Measurements from ENCODE around the gene HECW1.
"Not testable (repeated sequence)": the region's sequence is repeated elsewhere in the genome, so short reads cannot be mapped to it uniquely, and the experiment has no call there.

HECW1 gene

DNA sequence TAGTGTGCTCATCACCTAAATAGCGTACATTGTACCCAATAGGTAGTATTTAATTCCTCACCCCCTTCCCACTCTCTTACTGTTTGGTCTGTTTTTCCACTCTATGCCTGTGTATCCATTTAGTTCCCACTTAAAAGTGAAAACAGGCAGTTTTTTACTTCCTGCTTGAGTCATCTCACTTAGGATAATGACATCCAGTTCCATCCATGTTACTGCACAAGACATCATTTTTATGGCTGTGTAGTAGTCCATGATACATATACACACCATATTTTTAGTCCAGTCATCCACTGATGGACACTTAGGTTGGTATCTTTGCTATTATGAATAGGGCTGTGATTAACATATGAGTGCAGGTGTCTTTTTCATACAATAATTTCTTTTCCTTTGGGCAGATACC is 480.6 kb downstream of the HECW1 start:
- DNase-seq (ENCODE audit: low spot score) (no peak), FAIRE-seq (no peak)

- FAIRE-seq: no peak
Measured at GRCh38 chr7:43594020-43594419, 481.6 kb downstream of the HECW1 start.

GRCh38 chr7:43596426-43596825 is 484.0 kb downstream of the HECW1 start:
- FAIRE-seq; DNase-seq (ENCODE audit: low spot score): not testable (repeated sequence)

More at GRCh38 chr7:43594020-43594419, 481.6 kb downstream of the HECW1 start:
- DNase-seq (ENCODE audit: low spot score): no peak

DNA sequence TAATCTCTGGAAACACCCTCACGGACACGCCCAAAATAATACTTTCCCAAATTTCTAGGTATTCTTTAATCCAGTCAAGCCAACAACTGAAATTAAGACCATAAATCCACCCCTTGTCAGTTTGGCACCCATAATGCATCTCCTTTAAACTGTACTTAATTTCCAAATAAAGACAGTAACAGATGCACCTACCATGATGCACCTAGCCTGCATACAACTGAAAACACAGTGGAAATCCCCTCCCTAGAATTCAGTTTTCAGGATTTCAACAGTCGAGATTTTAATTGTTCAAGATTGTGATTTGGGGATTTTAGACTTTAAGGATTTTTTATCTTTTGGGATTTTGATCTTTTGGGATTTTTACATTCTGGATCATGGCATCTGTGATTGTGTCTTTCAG is 487.6 kb downstream of the HECW1 start:
- DNase-seq (ENCODE audit: low spot score): no peak
- no peak for FAIRE-seq

- DNase-seq (ENCODE audit: low spot score): no peak
- no peak for FAIRE-seq
Measured at GRCh38 chr7:43602256-43602655, 489.8 kb downstream of the HECW1 start.

DNA sequence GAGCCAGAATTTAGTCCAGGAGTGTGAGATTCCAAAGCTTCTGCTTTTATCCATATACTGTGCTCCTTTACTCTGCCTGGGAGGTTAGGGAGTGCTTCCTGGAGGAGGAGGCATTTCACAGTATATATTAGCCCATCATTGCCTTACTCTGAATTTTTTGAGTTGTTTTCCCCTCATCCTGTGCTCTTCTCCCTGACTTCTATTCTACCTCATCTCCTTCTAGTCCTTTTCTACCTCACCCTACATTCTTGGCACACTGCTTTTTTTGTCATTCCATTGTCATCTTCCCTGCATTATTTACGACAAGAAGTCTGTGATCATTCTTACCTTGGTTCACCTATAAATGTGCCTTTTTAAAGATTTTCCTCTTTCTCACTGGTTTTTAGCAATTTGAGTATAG is 491.8 kb downstream of the HECW1 start:
- no peak for DNase-seq (ENCODE audit: low spot score)
- no peak for FAIRE-seq

GRCh38 chr7:43609097-43609496 is 496.6 kb downstream of the HECW1 start:
- no peak for FAIRE-seq
- no peak for DNase-seq (ENCODE audit: low spot score)

DNA sequence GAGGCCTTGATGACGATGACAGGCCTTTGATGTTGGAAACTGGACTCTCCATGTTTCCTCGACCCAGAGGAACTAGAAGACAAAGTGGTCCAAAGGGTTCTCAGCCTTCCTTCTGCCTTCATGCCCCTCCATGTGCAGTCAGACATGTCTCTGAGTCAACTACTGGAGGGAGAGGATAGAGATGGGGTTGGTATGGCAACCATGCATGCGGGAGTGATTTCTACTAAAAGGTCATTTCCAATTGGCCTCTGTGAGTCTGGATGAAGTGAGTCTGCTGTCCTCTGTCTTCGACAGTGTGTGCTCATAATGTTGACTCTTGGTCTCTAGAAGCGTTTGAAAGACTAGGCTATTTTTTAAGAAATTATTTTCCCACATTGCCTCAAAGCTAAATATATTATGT is 499.7 kb downstream of the HECW1 start:
- DNase-seq (ENCODE audit: low spot score): no peak
- no peak for FAIRE-seq

- no peak for FAIRE-seq
- DNase-seq (ENCODE audit: low spot score): no peak
Measured at GRCh38 chr7:43612599-43613589, 500.4 kb downstream of the HECW1 start.
